SK-N-SH treated with all-trans-retinoic acid at 6 μM for 48 hours (cell line): ENCODE data around the gene WWTR1.

Source experiments
- ATAC-seq: fragments of 200-7000 bp; cut with Tn5 transposase; 3 replicates; pipeline ENCODE4 v1.9.1; 2020; ENCODE audit warnings: mild to moderate bottlenecking, moderate library complexity
- ARNTL ChIP-seq: fragments of 450-650 bp; formaldehyde crosslinking; IDR thresholded peaks from 2 replicates; pipeline ENCODE4 v1.5.0; 2020; ENCODE audit warnings: low read depth, mild to moderate bottlenecking, moderate library complexity, borderline replicate concordance
- ESRRG ChIP-seq: fragments of 250-450 bp; sonication (Bioruptor Pico); IDR thresholded peaks from 2 replicates; pipeline ENCODE4 v1.6.1; 2021; ENCODE audit warnings: mild to moderate bottlenecking
- GLIS3 ChIP-seq: fragments of 250-450 bp; sonication (Bioruptor Pico); IDR thresholded peaks from 2 replicates; pipeline ENCODE4 v1.5.0; 2020; ENCODE audit warnings: mild to moderate bottlenecking, moderate library complexity
- ISL1 ChIP-seq: fragments of 250-450 bp; sonication (Bioruptor Pico); IDR thresholded peaks from 2 replicates; pipeline ENCODE4 v2.1.2; 2022; ENCODE audit warnings: mild to moderate bottlenecking, moderate library complexity
- OSR1 ChIP-seq: fragments of 250-450 bp; sonication (Bioruptor Pico); IDR thresholded peaks from 2 replicates; pipeline ENCODE4 v1.8.0; 2022; ENCODE audit warnings: moderate library complexity, mild to moderate bottlenecking, inconsistent platforms
- PPARA ChIP-seq: fragments of 250-450 bp; sonication (Bioruptor Pico); IDR thresholded peaks from 2 replicates; pipeline ENCODE4 v1.5.0; 2020; ENCODE audit warnings: mild to moderate bottlenecking, borderline replicate concordance
- RARB ChIP-seq: fragments of 250-450 bp; sonication (Bioruptor Pico); IDR thresholded peaks from 2 replicates; pipeline ENCODE4 v1.8.0; 2021; ENCODE audit warnings: mild to moderate bottlenecking, moderate library complexity
- SNAI2 ChIP-seq: fragments of 250-450 bp; sonication (Bioruptor Pico); IDR thresholded peaks from 2 replicates; pipeline ENCODE4 v1.5.0; 2020; ENCODE audit warnings: mild to moderate bottlenecking, moderate library complexity
- TCF4 ChIP-seq: fragments of 250-450 bp; sonication (Bioruptor Pico); IDR thresholded peaks from 2 replicates; pipeline ENCODE4 v1.8.0; 2021; ENCODE audit warnings: mild to moderate bottlenecking, moderate library complexity, borderline replicate concordance
- TOX ChIP-seq: fragments of 250-450 bp; sonication (Bioruptor Pico); IDR thresholded peaks from 2 replicates; pipeline ENCODE4 v1.8.0; 2021; ENCODE audit warnings: mild to moderate bottlenecking, moderate library complexity, borderline replicate concordance
- ZC3H10 ChIP-seq: fragments of 250-450 bp; sonication (Bioruptor Pico); IDR thresholded peaks from 2 replicates; pipeline ENCODE4 v1.5.1; 2021; ENCODE audit warnings: mild to moderate bottlenecking, moderate library complexity
- ZFP3 ChIP-seq: fragments of 250-450 bp; sonication (Bioruptor Pico); IDR thresholded peaks from 2 replicates; pipeline ENCODE4 v1.5.0; 2020; ENCODE audit warnings: mild to moderate bottlenecking, moderate library complexity
- ZFP30 ChIP-seq: fragments of 450-650 bp; formaldehyde crosslinking; IDR thresholded peaks from 2 replicates; pipeline ENCODE4 v1.5.0; 2022; ENCODE audit warnings: mild to moderate bottlenecking, moderate library complexity
- ZNF565 ChIP-seq: fragments of 450-650 bp; formaldehyde crosslinking; conservative IDR thresholded peaks from 2 replicates; pipeline ENCODE4 v1.5.0; 2020; ENCODE audit warnings: low read depth, mild to moderate bottlenecking, moderate library complexity
- ZNF70 ChIP-seq: fragments of 450-650 bp; formaldehyde crosslinking; IDR thresholded peaks from 2 replicates; pipeline ENCODE4 v1.5.0; 2020; ENCODE audit warnings: mild to moderate bottlenecking, moderate library complexity
- ZNF8 ChIP-seq: fragments of 450-650 bp; formaldehyde crosslinking; IDR thresholded peaks from 2 replicates; pipeline ENCODE4 v1.5.0; 2020; ENCODE audit warnings: mild to moderate bottlenecking, moderate library complexity
- TF ChIP-seq, protein P1 (sequence below): fragments of 250-450 bp; sonication (Bioruptor Pico); IDR thresholded peaks from 2 replicates; pipeline ENCODE4 v1.8.0; 2020; ENCODE audit warnings: mild to moderate bottlenecking, moderate library complexity, borderline replicate concordance
- TF ChIP-seq, protein P2 (sequence below): fragments of 250-450 bp; sonication (Bioruptor Pico); IDR thresholded peaks from 2 replicates; pipeline ENCODE4 v1.5.1; 2020; ENCODE audit warnings: low read depth, mild to moderate bottlenecking, moderate library complexity
- TF ChIP-seq, protein P3 (sequence below): fragments of 250-450 bp; sonication (Bioruptor Pico); IDR thresholded peaks from 2 replicates; pipeline ENCODE4 v1.5.1; 2021; ENCODE audit warnings: mild to moderate bottlenecking, moderate library complexity
- TF ChIP-seq, protein P4 (sequence below): fragments of 250-450 bp; sonication (Bioruptor Pico); IDR thresholded peaks from 2 replicates; pipeline ENCODE4 v1.8.0; 2021; ENCODE audit warnings: low read depth, mild to moderate bottlenecking, moderate library complexity, borderline replicate concordance

The WWTR1 gene

GRCh38 chr3:149634072-149634471 is 23.8 kb downstream of the WWTR1 start (continued):
- no peak for TF ChIP-seq ZC3H10
- no peak for TF ChIP-seq RARB (CRISPR knock-in tag)
- TF ChIP-seq, protein P1, sequence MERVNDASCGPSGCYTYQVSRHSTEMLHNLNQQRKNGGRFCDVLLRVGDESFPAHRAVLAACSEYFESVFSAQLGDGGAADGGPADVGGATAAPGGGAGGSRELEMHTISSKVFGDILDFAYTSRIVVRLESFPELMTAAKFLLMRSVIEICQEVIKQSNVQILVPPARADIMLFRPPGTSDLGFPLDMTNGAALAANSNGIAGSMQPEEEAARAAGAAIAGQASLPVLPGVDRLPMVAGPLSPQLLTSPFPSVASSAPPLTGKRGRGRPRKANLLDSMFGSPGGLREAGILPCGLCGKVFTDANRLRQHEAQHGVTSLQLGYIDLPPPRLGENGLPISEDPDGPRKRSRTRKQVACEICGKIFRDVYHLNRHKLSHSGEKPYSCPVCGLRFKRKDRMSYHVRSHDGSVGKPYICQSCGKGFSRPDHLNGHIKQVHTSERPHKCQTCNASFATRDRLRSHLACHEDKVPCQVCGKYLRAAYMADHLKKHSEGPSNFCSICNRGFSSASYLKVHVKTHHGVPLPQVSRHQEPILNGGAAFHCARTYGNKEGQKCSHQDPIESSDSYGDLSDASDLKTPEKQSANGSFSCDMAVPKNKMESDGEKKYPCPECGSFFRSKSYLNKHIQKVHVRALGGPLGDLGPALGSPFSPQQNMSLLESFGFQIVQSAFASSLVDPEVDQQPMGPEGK: no peak
- TF ChIP-seq ZFP3 (CRISPR knock-in tag): no peak

DNA sequence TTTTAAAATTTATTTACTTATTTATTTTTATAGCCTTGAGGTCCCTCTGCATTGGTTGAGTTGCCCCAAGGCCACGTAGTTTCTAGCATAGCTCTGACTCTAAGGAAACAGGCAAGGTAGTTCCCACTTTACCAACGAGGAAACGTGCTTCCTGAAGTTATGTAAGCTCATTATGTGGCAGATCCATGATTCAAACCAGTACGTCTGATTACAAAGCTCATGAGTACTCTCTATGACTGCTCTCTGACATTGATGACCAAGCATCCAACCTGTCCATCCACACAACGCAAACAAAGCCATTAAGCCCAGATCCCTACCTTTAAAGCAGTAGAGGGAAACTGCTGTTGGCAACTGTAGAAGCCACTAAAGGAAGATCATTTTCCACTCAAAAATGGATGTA is 25.6 kb downstream of the WWTR1 start:
- no peak for ATAC-seq
- TF ChIP-seq ZFP30 (CRISPR knock-in tag) (no peak), PPARA (CRISPR knock-in tag) (no peak), ZC3H10 (no peak), ZNF8 (CRISPR knock-in tag) (no peak)

DNA sequence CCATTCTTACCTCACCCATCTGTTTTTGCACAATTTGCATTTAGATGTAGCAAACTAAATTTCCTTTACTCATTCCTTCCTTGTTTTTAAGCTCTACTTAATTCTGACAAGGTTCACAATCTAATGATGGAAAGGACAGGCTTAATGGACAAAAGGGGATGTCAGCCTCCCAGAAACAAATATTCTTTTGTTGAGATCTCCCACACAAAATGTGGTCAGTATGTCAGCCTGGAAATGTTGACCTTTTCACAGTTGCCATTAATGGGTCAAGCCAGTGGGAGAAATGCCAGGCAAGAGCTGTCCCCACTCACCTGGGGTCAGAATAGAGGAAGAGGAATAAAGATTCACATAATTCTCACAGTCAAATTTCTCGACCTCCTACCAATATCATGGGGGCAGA is 27.0 kb downstream of the WWTR1 start:
- no peak for ATAC-seq
- TF ChIP-seq ZFP3 (CRISPR knock-in tag) (no peak), RARB (CRISPR knock-in tag) (no peak), PPARA (CRISPR knock-in tag) (no peak), GLIS3 (CRISPR knock-in tag) (no peak), TCF4 (no peak), SNAI2 (CRISPR knock-in tag) (no peak), TOX (CRISPR knock-in tag) (no peak), OSR1 (CRISPR knock-in tag) (no peak), ZNF565 (CRISPR knock-in tag) (no peak), ESRRG (CRISPR knock-in tag) (no peak), ARNTL (CRISPR knock-in tag) (no peak), ZNF70 (CRISPR knock-in tag) (no peak), ISL1 (no peak), ZC3H10 (no peak), ZNF8 (CRISPR knock-in tag) (no peak), ZFP30 (CRISPR knock-in tag) (no peak)
- TF ChIP-seq, protein P1: no peak
- TF ChIP-seq, protein P2, sequence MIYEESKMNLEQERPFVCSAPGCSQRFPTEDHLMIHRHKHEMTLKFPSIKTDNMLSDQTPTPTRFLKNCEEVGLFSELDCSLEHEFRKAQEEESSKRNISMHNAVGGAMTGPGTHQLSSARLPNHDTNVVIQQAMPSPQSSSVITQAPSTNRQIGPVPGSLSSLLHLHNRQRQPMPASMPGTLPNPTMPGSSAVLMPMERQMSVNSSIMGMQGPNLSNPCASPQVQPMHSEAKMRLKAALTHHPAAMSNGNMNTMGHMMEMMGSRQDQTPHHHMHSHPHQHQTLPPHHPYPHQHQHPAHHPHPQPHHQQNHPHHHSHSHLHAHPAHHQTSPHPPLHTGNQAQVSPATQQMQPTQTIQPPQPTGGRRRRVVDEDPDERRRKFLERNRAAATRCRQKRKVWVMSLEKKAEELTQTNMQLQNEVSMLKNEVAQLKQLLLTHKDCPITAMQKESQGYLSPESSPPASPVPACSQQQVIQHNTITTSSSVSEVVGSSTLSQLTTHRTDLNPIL: no peak
- TF ChIP-seq, protein P3, sequence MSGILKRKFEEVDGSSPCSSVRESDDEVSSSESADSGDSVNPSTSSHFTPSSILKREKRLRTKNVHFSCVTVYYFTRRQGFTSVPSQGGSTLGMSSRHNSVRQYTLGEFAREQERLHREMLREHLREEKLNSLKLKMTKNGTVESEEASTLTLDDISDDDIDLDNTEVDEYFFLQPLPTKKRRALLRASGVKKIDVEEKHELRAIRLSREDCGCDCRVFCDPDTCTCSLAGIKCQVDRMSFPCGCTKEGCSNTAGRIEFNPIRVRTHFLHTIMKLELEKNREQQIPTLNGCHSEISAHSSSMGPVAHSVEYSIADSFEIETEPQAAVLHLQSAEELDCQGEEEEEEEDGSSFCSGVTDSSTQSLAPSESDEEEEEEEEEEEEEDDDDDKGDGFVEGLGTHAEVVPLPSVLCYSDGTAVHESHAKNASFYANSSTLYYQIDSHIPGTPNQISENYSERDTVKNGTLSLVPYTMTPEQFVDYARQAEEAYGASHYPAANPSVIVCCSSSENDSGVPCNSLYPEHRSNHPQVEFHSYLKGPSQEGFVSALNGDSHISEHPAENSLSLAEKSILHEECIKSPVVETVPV (CRISPR knock-in tag): no peak
- TF ChIP-seq, protein P4, sequence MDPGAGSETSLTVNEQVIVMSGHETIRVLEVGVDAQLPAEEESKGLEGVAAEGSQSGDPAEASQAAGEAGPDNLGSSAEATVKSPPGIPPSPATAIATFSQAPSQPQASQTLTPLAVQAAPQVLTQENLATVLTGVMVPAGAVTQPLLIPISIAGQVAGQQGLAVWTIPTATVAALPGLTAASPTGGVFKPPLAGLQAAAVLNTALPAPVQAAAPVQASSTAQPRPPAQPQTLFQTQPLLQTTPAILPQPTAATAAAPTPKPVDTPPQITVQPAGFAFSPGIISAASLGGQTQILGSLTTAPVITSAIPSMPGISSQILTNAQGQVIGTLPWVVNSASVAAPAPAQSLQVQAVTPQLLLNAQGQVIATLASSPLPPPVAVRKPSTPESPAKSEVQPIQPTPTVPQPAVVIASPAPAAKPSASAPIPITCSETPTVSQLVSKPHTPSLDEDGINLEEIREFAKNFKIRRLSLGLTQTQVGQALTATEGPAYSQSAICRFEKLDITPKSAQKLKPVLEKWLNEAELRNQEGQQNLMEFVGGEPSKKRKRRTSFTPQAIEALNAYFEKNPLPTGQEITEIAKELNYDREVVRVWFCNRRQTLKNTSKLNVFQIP: no peak
- TF ChIP-seq, all 23 proteins: peak for 0

- no peak for ATAC-seq
- TF ChIP-seq ZNF70 (CRISPR knock-in tag): no peak
- TF ChIP-seq ISL1: no peak
- TF ChIP-seq, protein P2: no peak
- TF ChIP-seq SNAI2 (CRISPR knock-in tag): no peak
- TF ChIP-seq RARB (CRISPR knock-in tag): no peak
- TF ChIP-seq ARNTL (CRISPR knock-in tag): no peak
These were observed 28.7 kb downstream of the WWTR1 start for GRCh38 chr3:149628957-149629670.
